ENCODE data around the gene VPS51. TPM values are rescaled to one million over a fixed set of nuclear protein-coding genes. Genes with fewer than 3 reads are reported as not detected.
A peak's percentile ranks its signal among the peaks of the same experiment; 100 is the strongest.

VPS51 gene
- total and polyA plus RNA-seq, 4 donors = 33.2 to 158 (median 83.9) TPM

DNA sequence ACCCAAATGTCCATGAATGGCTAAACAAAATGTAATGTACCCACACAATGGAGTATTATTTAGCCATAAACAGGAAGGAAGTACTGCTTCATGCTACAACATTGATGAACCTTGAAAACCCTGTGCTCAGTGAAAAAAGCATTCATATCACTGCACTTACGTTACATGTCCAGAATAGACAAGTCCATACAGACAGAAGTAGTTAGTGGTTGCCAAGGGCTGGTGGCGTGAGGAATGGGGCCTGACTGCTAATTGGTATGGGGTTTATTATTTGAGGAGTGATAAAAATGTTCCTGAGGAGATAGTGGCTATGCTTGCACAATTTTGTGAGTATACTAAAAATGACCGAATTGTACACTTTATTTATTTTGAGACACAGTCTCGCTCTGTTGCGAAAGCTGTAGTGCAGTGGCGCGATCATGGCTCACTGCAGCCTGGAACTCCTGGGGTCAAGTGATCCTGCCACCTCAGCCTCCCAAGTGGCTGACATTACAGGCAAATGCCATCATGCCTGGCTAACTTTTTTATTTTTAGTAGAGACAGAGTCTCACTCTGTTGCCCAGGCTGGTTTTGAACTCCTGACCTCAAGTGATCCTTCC lies 46.0 kb downstream of the VPS51 start:
- H3K9ac ChIP-seq (ENCODE audit: low read depth in 1 of 2, low read length in 2 of 2) = no peak overlapping the region
- H3K27me3 ChIP-seq (ENCODE audit: control insufficient read depth in 4 of 4, insufficient read depth in 4 of 4, low read length in 3 of 4) = no peaks in the 10 kb centered on the region
- DNase-seq (ENCODE audit: low spot score) = no peak
- TF ChIP-seq RAD21 (IDR thresholded peaks at IDR 0.05) (peak in 1 of 2 donors; percentile 29), JUND (IDR thresholded peaks at IDR 0.05) (peak; percentile 31 to 66), HNF4G (IDR thresholded peaks at IDR 0.05) (no peak), GABPA (IDR thresholded peaks at IDR 0.05 in 1 of 2, conservative IDR thresholded peaks at IDR 0.05 in 1 of 2) (peak in 1 of 2 donors; percentile 51), FOXA1 (IDR thresholded peaks at IDR 0.05) (no peak), EGR1 (IDR thresholded peaks at IDR 0.05; ENCODE audit: low read depth in 2 of 2) (no peak), FOXA2 (IDR thresholded peaks at IDR 0.05) (peak; percentile 58), HNF4A (conservative IDR thresholded peaks at IDR 0.05) (peak; percentile 59 to 71), YY1 (IDR thresholded peaks at IDR 0.05) (peak; percentile 69), NR2F2 (IDR thresholded peaks at IDR 0.05) (no peak), SP1 (IDR thresholded peaks at IDR 0.05) (peak; percentile 48), TAF1 (conservative IDR thresholded peaks at IDR 0.05) (no peak), RXRA (IDR thresholded peaks at IDR 0.05) (peak; percentile 72 to 83)
- TF ChIP-seq, protein P1, sequence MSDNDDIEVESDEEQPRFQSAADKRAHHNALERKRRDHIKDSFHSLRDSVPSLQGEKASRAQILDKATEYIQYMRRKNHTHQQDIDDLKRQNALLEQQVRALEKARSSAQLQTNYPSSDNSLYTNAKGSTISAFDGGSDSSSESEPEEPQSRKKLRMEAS (IDR thresholded peaks at IDR 0.05) = peak; percentile 23
- TF ChIP-seq, protein P2, sequence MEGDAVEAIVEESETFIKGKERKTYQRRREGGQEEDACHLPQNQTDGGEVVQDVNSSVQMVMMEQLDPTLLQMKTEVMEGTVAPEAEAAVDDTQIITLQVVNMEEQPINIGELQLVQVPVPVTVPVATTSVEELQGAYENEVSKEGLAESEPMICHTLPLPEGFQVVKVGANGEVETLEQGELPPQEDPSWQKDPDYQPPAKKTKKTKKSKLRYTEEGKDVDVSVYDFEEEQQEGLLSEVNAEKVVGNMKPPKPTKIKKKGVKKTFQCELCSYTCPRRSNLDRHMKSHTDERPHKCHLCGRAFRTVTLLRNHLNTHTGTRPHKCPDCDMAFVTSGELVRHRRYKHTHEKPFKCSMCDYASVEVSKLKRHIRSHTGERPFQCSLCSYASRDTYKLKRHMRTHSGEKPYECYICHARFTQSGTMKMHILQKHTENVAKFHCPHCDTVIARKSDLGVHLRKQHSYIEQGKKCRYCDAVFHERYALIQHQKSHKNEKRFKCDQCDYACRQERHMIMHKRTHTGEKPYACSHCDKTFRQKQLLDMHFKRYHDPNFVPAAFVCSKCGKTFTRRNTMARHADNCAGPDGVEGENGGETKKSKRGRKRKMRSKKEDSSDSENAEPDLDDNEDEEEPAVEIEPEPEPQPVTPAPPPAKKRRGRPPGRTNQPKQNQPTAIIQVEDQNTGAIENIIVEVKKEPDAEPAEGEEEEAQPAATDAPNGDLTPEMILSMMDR (IDR thresholded peaks at IDR 0.05; ENCODE audit: low read depth, low read length, missing input control) = no peak
- TF ChIP-seq, protein P3, sequence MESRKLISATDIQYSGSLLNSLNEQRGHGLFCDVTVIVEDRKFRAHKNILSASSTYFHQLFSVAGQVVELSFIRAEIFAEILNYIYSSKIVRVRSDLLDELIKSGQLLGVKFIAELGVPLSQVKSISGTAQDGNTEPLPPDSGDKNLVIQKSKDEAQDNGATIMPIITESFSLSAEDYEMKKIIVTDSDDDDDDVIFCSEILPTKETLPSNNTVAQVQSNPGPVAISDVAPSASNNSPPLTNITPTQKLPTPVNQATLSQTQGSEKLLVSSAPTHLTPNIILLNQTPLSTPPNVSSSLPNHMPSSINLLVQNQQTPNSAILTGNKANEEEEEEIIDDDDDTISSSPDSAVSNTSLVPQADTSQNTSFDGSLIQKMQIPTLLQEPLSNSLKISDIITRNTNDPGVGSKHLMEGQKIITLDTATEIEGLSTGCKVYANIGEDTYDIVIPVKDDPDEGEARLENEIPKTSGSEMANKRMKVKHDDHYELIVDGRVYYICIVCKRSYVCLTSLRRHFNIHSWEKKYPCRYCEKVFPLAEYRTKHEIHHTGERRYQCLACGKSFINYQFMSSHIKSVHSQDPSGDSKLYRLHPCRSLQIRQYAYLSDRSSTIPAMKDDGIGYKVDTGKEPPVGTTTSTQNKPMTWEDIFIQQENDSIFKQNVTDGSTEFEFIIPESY (IDR thresholded peaks at IDR 0.05) = peak; percentile 83
- TF ChIP-seq, protein P4, sequence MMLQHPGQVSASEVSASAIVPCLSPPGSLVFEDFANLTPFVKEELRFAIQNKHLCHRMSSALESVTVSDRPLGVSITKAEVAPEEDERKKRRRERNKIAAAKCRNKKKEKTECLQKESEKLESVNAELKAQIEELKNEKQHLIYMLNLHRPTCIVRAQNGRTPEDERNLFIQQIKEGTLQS (IDR thresholded peaks at IDR 0.05) = no peak
- TF ChIP-seq, protein P5, sequence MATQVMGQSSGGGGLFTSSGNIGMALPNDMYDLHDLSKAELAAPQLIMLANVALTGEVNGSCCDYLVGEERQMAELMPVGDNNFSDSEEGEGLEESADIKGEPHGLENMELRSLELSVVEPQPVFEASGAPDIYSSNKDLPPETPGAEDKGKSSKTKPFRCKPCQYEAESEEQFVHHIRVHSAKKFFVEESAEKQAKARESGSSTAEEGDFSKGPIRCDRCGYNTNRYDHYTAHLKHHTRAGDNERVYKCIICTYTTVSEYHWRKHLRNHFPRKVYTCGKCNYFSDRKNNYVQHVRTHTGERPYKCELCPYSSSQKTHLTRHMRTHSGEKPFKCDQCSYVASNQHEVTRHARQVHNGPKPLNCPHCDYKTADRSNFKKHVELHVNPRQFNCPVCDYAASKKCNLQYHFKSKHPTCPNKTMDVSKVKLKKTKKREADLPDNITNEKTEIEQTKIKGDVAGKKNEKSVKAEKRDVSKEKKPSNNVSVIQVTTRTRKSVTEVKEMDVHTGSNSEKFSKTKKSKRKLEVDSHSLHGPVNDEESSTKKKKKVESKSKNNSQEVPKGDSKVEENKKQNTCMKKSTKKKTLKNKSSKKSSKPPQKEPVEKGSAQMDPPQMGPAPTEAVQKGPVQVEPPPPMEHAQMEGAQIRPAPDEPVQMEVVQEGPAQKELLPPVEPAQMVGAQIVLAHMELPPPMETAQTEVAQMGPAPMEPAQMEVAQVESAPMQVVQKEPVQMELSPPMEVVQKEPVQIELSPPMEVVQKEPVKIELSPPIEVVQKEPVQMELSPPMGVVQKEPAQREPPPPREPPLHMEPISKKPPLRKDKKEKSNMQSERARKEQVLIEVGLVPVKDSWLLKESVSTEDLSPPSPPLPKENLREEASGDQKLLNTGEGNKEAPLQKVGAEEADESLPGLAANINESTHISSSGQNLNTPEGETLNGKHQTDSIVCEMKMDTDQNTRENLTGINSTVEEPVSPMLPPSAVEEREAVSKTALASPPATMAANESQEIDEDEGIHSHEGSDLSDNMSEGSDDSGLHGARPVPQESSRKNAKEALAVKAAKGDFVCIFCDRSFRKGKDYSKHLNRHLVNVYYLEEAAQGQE (IDR thresholded peaks at IDR 0.05) = no peak
- no peaks in the 10 kb centered on the region for H3K36me3 ChIP-seq (ENCODE audit: control insufficient read depth in 4 of 4, insufficient read depth in 3 of 4, low read depth in 1 of 4, low read length in 3 of 4)
- peaks cover 2 to 38% (median 20%) of the 10 kb centered on the region in 4 donors for H3K4me1 ChIP-seq (ENCODE audit: control insufficient read depth in 4 of 4, insufficient read depth in 4 of 4, low read length in 3 of 4)
- H3K27ac ChIP-seq (ENCODE audit: low read depth in 1 of 2, low read length in 2 of 2) = peak overlapping the region; percentile 66 to 80
- H3K9me3 ChIP-seq (ENCODE audit: control insufficient read depth in 4 of 4, low read length in 3 of 4) = no peaks in the 10 kb centered on the region
- no peak overlapping the region for H3K4me3 ChIP-seq (ENCODE audit: low read depth in 1 of 3, low read length in 3 of 3)
- WGBS = 27% methylated on average over 7 of the region's 7 CpGs

All from liver (tissue), 9 donors.